Transverse colon (tissue), 4 donors: ENCODE data around the gene SH3RF1.

Experiments
- CTCF ChIP-seq, 5 experiments: fragments of 200-600 bp in 3 of 5; fragments of 450-650 bp in 2 of 5; sonication (generic) in 3 of 5; IDR thresholded peaks; 1 replicate in 2 of 5; 2 replicates in 3 of 5; pipeline ENCODE4 v1.5.1; 2016 to 2017; ENCODE audit warnings: antibody characterized with exemption in 5 of 5, inconsistent platforms in 3 of 5, mild to moderate bottlenecking in 2 of 5, moderate library complexity in 1 of 5
- EP300 ChIP-seq: sonication (generic); formaldehyde crosslinking; IDR thresholded peaks from one replicate; pipeline ENCODE4 v1.6.1; 2017; ENCODE audit warnings: antibody characterized with exemption, low read depth
- POLR2A ChIP-seq: fragments of 450-650 bp; IDR thresholded peaks from one replicate; pipeline ENCODE4 v1.6.1; 2016; ENCODE audit warnings: antibody characterized with exemption, mild to moderate bottlenecking, moderate library complexity
- POLR2AphosphoS5 ChIP-seq, 3 donors: sonication (generic); formaldehyde crosslinking; IDR thresholded peaks; one replicate each; pipeline ENCODE4 v1.6.1; 2016; ENCODE audit warnings: antibody characterized with exemption in 3 of 3

DNA sequence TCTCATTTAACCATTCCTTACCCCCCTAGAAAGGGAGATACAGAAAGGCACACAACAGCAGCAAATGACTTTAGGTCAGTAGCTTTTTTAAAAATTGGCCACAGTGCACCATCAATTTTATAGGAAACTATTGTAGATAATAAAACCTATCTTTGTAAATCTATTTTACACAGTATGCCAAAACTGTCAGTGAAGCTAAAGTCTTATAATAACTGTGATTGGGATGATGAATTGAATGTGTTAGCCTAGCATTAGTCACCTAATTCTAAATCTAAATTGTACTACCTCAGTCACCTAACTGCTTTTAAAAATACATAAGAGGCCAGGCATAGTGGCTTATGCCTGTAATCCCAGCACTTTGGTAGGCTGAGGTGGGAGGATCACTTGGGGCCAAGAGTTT, 44.2 kb downstream of the SH3RF1 start:
- TF ChIP-seq CTCF (IDR thresholded peaks at IDR 0.05) (no peak), EP300 (no peak), POLR2AphosphoS5 (IDR thresholded peaks at IDR 0.05) (no peak), POLR2A (no peak)
